H1 (cell line): ENCODE data around the gene TXNDC11. TPM values are rescaled to one million over a fixed set of nuclear protein-coding genes. Genes with fewer than 3 reads are reported as not detected.
A peak's percentile ranks its signal among the peaks of the same experiment; 100 is the strongest.

Source experiments
- CTCF ChIA-PET: fragments of 300-600 bp; sonication (Branson Sonifier 250); formaldehyde crosslinking; loops from one replicate; lab custom pipeline; 2021; ENCODE audit not compliant: partially characterized antibody; lab: Charles Lee
- POLR2A ChIA-PET: fragments of 300-600 bp; sonication (Branson Sonifier 250); formaldehyde crosslinking; loops from one replicate; lab custom pipeline; 2021; ENCODE audit warnings: inconsistent platforms; ENCODE audit not compliant: partially characterized antibody; lab: Charles Lee
- DNase-seq, 2 experiments: peaks; one replicate each; pipeline versions ENCODE4 v3.0.0 to v3.0.0-alpha.2; 2010 to 2022; ENCODE audit warnings: low spot score in 2 of 2, low read depth in 1 of 2, mixed read lengths in 1 of 2
- FAIRE-seq: peaks from 2 replicates; lab custom pipeline; 2011; peaks lifted over from hg19 to GRCh38; lab: Jason Lieb, UNC
- H2AFZ ChIP-seq: 2 replicates; pipeline ENCODE4 v1.8.1; 2012; ENCODE audit warnings: low read length, inconsistent platforms
- H2AK5ac ChIP-seq: 2 replicates; pipeline ENCODE4 v1.6.1; 2013; ENCODE audit warnings: low read depth, low read length
- H2BK120ac ChIP-seq: replicated peaks from 2 replicates; pipeline ENCODE3; 2013; ENCODE audit warnings: low read depth, low read length, inconsistent platforms
- H2BK12ac ChIP-seq: 2 replicates; pipeline ENCODE4 v1.6.1; 2013; ENCODE audit warnings: low read depth, low read length
- H2BK15ac ChIP-seq: 2 replicates; pipeline ENCODE4 v1.6.1; 2013; ENCODE audit warnings: low read length
- H2BK20ac ChIP-seq: 2 replicates; pipeline ENCODE4 v1.6.1; 2013; ENCODE audit warnings: low read length
- H2BK5ac ChIP-seq: 2 replicates; pipeline ENCODE4 v1.6.1; 2013; ENCODE audit warnings: low read depth, low read length
- H3K14ac ChIP-seq: 2 replicates; pipeline ENCODE4 v1.6.1; 2013; ENCODE audit warnings: inconsistent platforms; ENCODE audit not compliant: insufficient read length
- H3K18ac ChIP-seq: 2 replicates; pipeline ENCODE4 v1.6.1; 2013; ENCODE audit warnings: low read length; ENCODE audit errors: extremely low read depth
- H3K23ac ChIP-seq: 2 replicates; pipeline ENCODE4 v1.6.1; 2013; ENCODE audit warnings: inconsistent platforms; ENCODE audit not compliant: insufficient read length
- H3K23me2 ChIP-seq: 2 replicates; pipeline ENCODE4 v1.6.1; 2013; ENCODE audit warnings: low read depth, low read length
- H3K27ac ChIP-seq: 2 replicates; pipeline ENCODE4 v1.6.1; 2011; ENCODE audit warnings: low read depth, low read length, inconsistent platforms
- H3K27me3 ChIP-seq, 4 experiments: replicated peaks in 1 of 4; 1 replicate in 1 of 4; 2 replicates in 3 of 4; pipeline versions ENCODE4 v1.6.1 to v1.8.1; 2011 to 2013; ENCODE audit warnings: low read length in 3 of 4, mild to moderate bottlenecking in 3 of 4, inconsistent platforms in 2 of 4, mixed read lengths in 2 of 4, moderate library complexity in 1 of 4; ENCODE audit not compliant: control insufficient read depth in 3 of 4, insufficient read depth in 3 of 4; ENCODE audit errors: extremely low read depth in 1 of 4
- H3K36me3 ChIP-seq, 4 experiments: 2 replicates each; pipeline versions ENCODE4 v1.6.1 to v1.8.1; 2011 to 2013; ENCODE audit warnings: mild to moderate bottlenecking in 4 of 4, low read length in 3 of 4, moderate library complexity in 2 of 4, control low read depth in 1 of 4, inconsistent platforms in 1 of 4; ENCODE audit not compliant: insufficient read depth in 4 of 4, control insufficient read depth in 2 of 4
- H3K4ac ChIP-seq: replicated peaks from 2 replicates; pipeline ENCODE3; 2013; ENCODE audit warnings: low read length, low read depth, mixed read lengths, inconsistent platforms; ENCODE audit not compliant: insufficient read length
- H3K4me1 ChIP-seq, 4 experiments: replicated peaks in 1 of 4; 1 replicate in 1 of 4; 2 replicates in 3 of 4; pipeline versions ENCODE4 v1.6.1 to v1.8.1; 2011 to 2013; ENCODE audit warnings: low read length in 3 of 4, inconsistent platforms in 2 of 4, mixed read lengths in 1 of 4; ENCODE audit not compliant: insufficient read depth in 4 of 4, control insufficient read depth in 3 of 4
- H3K4me2 ChIP-seq, 2 experiments: 2 replicates each; pipeline versions ENCODE4 v1.6.1 to v1.8.1; 2011 to 2013; ENCODE audit warnings: low read depth in 2 of 2, low read length in 2 of 2, control low read depth in 1 of 2, inconsistent platforms in 1 of 2, mild to moderate bottlenecking in 1 of 2; ENCODE audit not compliant: insufficient read depth in 1 of 2
- H3K4me3 ChIP-seq, 4 experiments: fragments of 200-600, 300-600 bp in 1 of 4; sonication (generic), shearing (Covaris generic), sonication (Bioruptor Twin) in 1 of 4; 2 replicates each; pipeline versions ENCODE4 v1.5.1 to v1.8.1; 2011 to 2016; ENCODE audit warnings: low read length in 4 of 4, low read depth in 3 of 4, control low read depth in 2 of 4, inconsistent platforms in 2 of 4, mild to moderate bottlenecking in 2 of 4, mixed read lengths in 1 of 4, moderate library complexity in 1 of 4; ENCODE audit not compliant: insufficient read depth in 2 of 4; ENCODE audit errors: extremely low read depth in 1 of 4
- H3K56ac ChIP-seq: replicated peaks from 2 replicates; pipeline ENCODE3; 2013; ENCODE audit warnings: low read depth, mild to moderate bottlenecking, mixed read lengths, low read length, inconsistent platforms; ENCODE audit not compliant: insufficient read length
- H3K79me1 ChIP-seq: 2 replicates; pipeline ENCODE4 v1.6.1; 2013; ENCODE audit warnings: low read depth, low read length, control low read depth
- H3K79me2 ChIP-seq, 2 experiments: 2 replicates each; pipeline versions ENCODE4 v1.6.1 to v1.8.1; 2012 to 2013; ENCODE audit warnings: low read length in 2 of 2, mild to moderate bottlenecking in 2 of 2, inconsistent platforms in 1 of 2; ENCODE audit not compliant: insufficient read depth in 2 of 2, control insufficient read depth in 1 of 2
- H3K9ac ChIP-seq, 4 experiments: replicated peaks in 1 of 4; 1 replicate in 1 of 4; 2 replicates in 3 of 4; pipeline versions ENCODE4 v1.6.1 to v1.8.1; 2011 to 2013; ENCODE audit warnings: low read depth in 3 of 4, low read length in 3 of 4, control low read depth in 2 of 4, mild to moderate bottlenecking in 2 of 4, moderate library complexity in 2 of 4, inconsistent platforms in 1 of 4; ENCODE audit errors: extremely low read depth in 1 of 4
- H3K9me3 ChIP-seq, 2 experiments: 2 replicates each; pipeline versions ENCODE4 v1.6.1 to v1.8.1; 2012 to 2013; ENCODE audit warnings: mild to moderate bottlenecking in 2 of 2, moderate library complexity in 2 of 2, control low read depth in 1 of 2, inconsistent platforms in 1 of 2, low read depth in 1 of 2, low read length in 1 of 2, mixed read lengths in 1 of 2; ENCODE audit not compliant: insufficient read depth in 2 of 2
- H4K20me1 ChIP-seq, 2 experiments: replicated peaks in 1 of 2; 2 replicates each; pipeline versions ENCODE3 to v1.8.1; 2011 to 2013; ENCODE audit warnings: inconsistent platforms in 2 of 2, low read length in 2 of 2, mild to moderate bottlenecking in 1 of 2; ENCODE audit not compliant: insufficient read depth in 2 of 2, control insufficient read depth in 1 of 2
- H4K5ac ChIP-seq: 2 replicates; pipeline ENCODE4 v1.6.1; 2013; ENCODE audit warnings: low read length, low read depth, mixed read lengths, inconsistent platforms; ENCODE audit not compliant: insufficient read length
- H4K8ac ChIP-seq: 2 replicates; pipeline ENCODE4 v1.8.0; 2013; ENCODE audit warnings: mild to moderate bottlenecking, moderate library complexity, low read length, inconsistent platforms; ENCODE audit not compliant: insufficient read depth; ENCODE audit errors: extremely low read depth
- H4K91ac ChIP-seq: replicated peaks from 2 replicates; pipeline ENCODE3; 2013; ENCODE audit warnings: low read length, mixed read lengths, inconsistent platforms; ENCODE audit not compliant: insufficient read length
- BCL11A ChIP-seq, 2 experiments: IDR thresholded peaks; one replicate each; pipeline ENCODE4 v1.6.1; 2011; ENCODE audit warnings: low read depth in 2 of 2, low read length in 2 of 2, mild to moderate bottlenecking in 2 of 2
- BRCA1 ChIP-seq: IDR thresholded peaks from 2 replicates; pipeline ENCODE4 v1.6.1; 2012; ENCODE audit warnings: low read depth, low read length, improper control_type of control experiment
- GABPA ChIP-seq: IDR thresholded peaks from 2 replicates; pipeline ENCODE4 v1.6.1; 2011; ENCODE audit warnings: mild to moderate bottlenecking, low read length, moderate library complexity, borderline replicate concordance; ENCODE audit not compliant: insufficient read depth
- JUN ChIP-seq: IDR thresholded peaks from 2 replicates; pipeline ENCODE4 v1.6.1; 2011; ENCODE audit warnings: low read depth, mild to moderate bottlenecking, improper control_type of control experiment, low read length
- KDM1A ChIP-seq: fragments of 200-600, 300-600 bp; sonication (generic); IDR thresholded peaks from 2 replicates; pipeline ENCODE4 v1.7.1; 2016; ENCODE audit warnings: mild to moderate bottlenecking, low read length, borderline replicate concordance
- MAFK ChIP-seq: IDR thresholded peaks from 2 replicates; pipeline ENCODE4 v1.6.1; 2012; ENCODE audit warnings: low read depth, mild to moderate bottlenecking, improper control_type of control experiment, low read length
- MAX ChIP-seq: IDR thresholded peaks from 2 replicates; pipeline ENCODE4 v1.6.1; 2012; ENCODE audit warnings: inconsistent platforms
- POLR2A ChIP-seq, 2 experiments: IDR thresholded peaks; 1 replicate in 1 of 2; 2 replicates in 1 of 2; pipeline ENCODE4 v1.6.1; 2011; ENCODE audit warnings: low read depth in 2 of 2, low read length in 2 of 2, mild to moderate bottlenecking in 2 of 2; ENCODE audit errors: control extremely low read depth in 1 of 2
- RAD21 ChIP-seq, 2 experiments: IDR thresholded peaks in 1 of 2; conservative IDR thresholded peaks in 1 of 2; 2 replicates each; pipeline ENCODE4 v1.6.1; 2011; ENCODE audit warnings: low read depth in 2 of 2, low read length in 2 of 2, improper control_type of control experiment in 1 of 2, inconsistent platforms in 1 of 2, mild to moderate bottlenecking in 1 of 2, moderate library complexity in 1 of 2
- RFX5 ChIP-seq: IDR thresholded peaks from 2 replicates; pipeline ENCODE4 v1.6.1; 2011; ENCODE audit warnings: low read depth, low read length, improper control_type of control experiment, borderline replicate concordance
- TAF7 ChIP-seq: optimal IDR thresholded peaks from 2 replicates; pipeline ENCODE3; 2011; ENCODE audit warnings: low read depth, mild to moderate bottlenecking, inconsistent platforms, low read length, moderate library complexity, borderline replicate concordance
- WGBS, 2 experiments: shearing (Covaris generic) in 1 of 2; methylation state at CpG; one replicate each; pipeline versions ENCODE4 v1.1.6 to v1.1.7; 2013 to 2015; ENCODE audit warnings: low lambda C conversion rate in 2 of 2, mixed read lengths in 2 of 2, inconsistent platforms in 1 of 2, low coverage in 1 of 2, missing lambda C conversion rate in 1 of 2; ENCODE audit not compliant: insufficient replicate concordance in 2 of 2, insufficient coverage in 1 of 2, insufficient read length in 1 of 2; ENCODE audit errors: extremely low coverage in 1 of 2, missing lambda C conversion rate in 1 of 2; 5-methylcytosine and 5-hydroxymethylcytosine counted together
- polyA plus RNA-seq, 7 experiments: library from polyadenylated mRNA; depleted of rRNA in 3 of 7; stranded (reverse) in 5 of 7; unstranded in 2 of 7; fragments of >200 nt in 5 of 7; fragments of 200-250 nt in 2 of 7; gene quantifications; 1 replicate in 5 of 7; 2 replicates in 1 of 7; 4 replicates in 1 of 7; pipeline versions ENCODE4 v1.2.1 to v1.2.3, GENCODE V29; 2011 to 2013; ENCODE audit warnings: missing spikeins in 2 of 7, mixed read lengths in 2 of 7
- total RNA-seq: library from RNA; stranded (reverse); fragmentation: NEBNext Ultra II Directional; extraction: Animal tissue kit (Norgen Biotek cat#: 25700); gene quantifications from 2 replicates; pipeline ENCODE4 v1.2.1, GENCODE V29; 2021

The TXNDC11 gene
- total and polyA plus RNA-seq, 2 of the 8 experiments (the other 6 are each of a cell fraction or from before 2014, with no cell fraction given), result 13.5 to 13.8 TPM

GRCh38 chr16:11658896-11659708 lies 83.6 kb downstream of the TXNDC11 start:
- Histone ChIP-seq H3K27ac (no peak overlapping the region; the same call in 1 of the 2 replicates), H3K4me1 (peaks cover 0 to 8% (median 6%) of the 10 kb centered on the region in 4 experiments; a peak in 5 of 7 replicates), H3K56ac (no peak overlapping the region), H3K79me1 (no peaks in the 10 kb centered on the region), H3K18ac (peak overlapping the region; percentile 71), H3K9ac (no peak overlapping the region; a peak in 1 of 7 replicates), H2BK12ac (peak overlapping the region; percentile 84; the same call in 1 of the 2 replicates), H2BK20ac (peak overlapping the region; percentile 61; the same call in 1 of the 2 replicates), H2BK5ac (peak overlapping the region; percentile 71; the same call in 1 of the 2 replicates), H4K8ac (peak overlapping the region; percentile 7; the same call in 1 of the 2 replicates), H4K20me1 (no peaks in the 10 kb centered on the region), H3K14ac (no peak overlapping the region), H3K36me3 (no peaks in the 10 kb centered on the region), H3K79me2 (no peaks in the 10 kb centered on the region), H3K23ac (no peak overlapping the region), H3K4me3 (no peak overlapping the region), H2BK15ac (0 out of 2 replicates have a peak overlapping the region, but pooled peaks have one; percentile 88), H4K5ac (peak overlapping the region; percentile 8), H3K4ac (peak overlapping the region; percentile 49), H3K4me2 (no peak overlapping the region), H2AFZ (peak overlapping the region; percentile 95), H4K91ac (peak overlapping the region; percentile 50), H3K9me3 (no peaks in the 10 kb centered on the region), H2BK120ac (no peak overlapping the region), H3K23me2 (no peaks in the 10 kb centered on the region)
- POLR2A ChIA-PET, result interaction anchor here (0.7 to 1.8 kb wide), 5 partner anchors 8 to 155 kb away, joined by 4 to 9 read pairs (median 6); partner anchors contain the start of gene SNN
- CTCF ChIA-PET, result interaction anchor here (0.6 to 3.1 kb wide), 12 partner anchors 17 to 390 kb away, joined by 3 to 28 read pairs (median 4); partner anchors contain the start of gene TNP2
- FAIRE-seq (no peak), DNase-seq (peak in 1 of 2 experiments; percentile 54)
- no peak for TF ChIP-seq MAX
- no peak for TF ChIP-seq GABPA
- TF ChIP-seq BCL11A (IDR thresholded peaks at IDR 0.05; ENCODE audit: low read depth in 2 of 2, low read length in 2 of 2), result no peak
- TF ChIP-seq TAF7, result no peak
- TF ChIP-seq JUN, result no peak
- no peak for TF ChIP-seq BRCA1
- TF ChIP-seq RAD21 (IDR thresholded peaks at IDR 0.05 in 1 of 2, conservative IDR thresholded peaks at IDR 0.05 in 1 of 2; ENCODE audit: low read depth in 2 of 2, low read length in 2 of 2), result no peak
- no peak for TF ChIP-seq RFX5
- no peak for TF ChIP-seq POLR2A (IDR thresholded peaks at IDR 0.05; ENCODE audit: control extremely low read depth in 1 of 2, low read depth in 2 of 2, low read length in 2 of 2)
- no peak for TF ChIP-seq KDM1A
- no peak for TF ChIP-seq MAFK
- TF ChIP-seq, all 59 proteins: peak for 0
- WGBS, 2 experiments, result 81% methylated on average over 19 of the region's 19 CpGs; no CpG with 5 or more reads in 1 of the 2 experiments
- Histone ChIP-seq H2AK5ac (0 out of 2 replicates have a peak overlapping the region, but pooled peaks have one; percentile 26), H3K27me3 (no peaks in the 10 kb centered on the region)
